Stomach smooth muscle (tissue), 2 donors: ENCODE measurements around the gene DGKH.

Source experiments
- H3K27ac ChIP-seq: one replicate; pipeline ENCODE4 v1.7.0; 2013; ENCODE audit warnings: mild to moderate bottlenecking, low read length, inconsistent platforms
- H3K27me3 ChIP-seq, 2 donors: one replicate each; pipeline ENCODE4 v1.7.0; 2013; ENCODE audit warnings: low read length in 2 of 2; ENCODE audit not compliant: insufficient read depth in 2 of 2, control insufficient read depth in 1 of 2
- H3K36me3 ChIP-seq, 2 donors: one replicate each; pipeline ENCODE4 v1.7.0; 2013; ENCODE audit warnings: low read length in 2 of 2; ENCODE audit not compliant: control insufficient read depth in 2 of 2, insufficient read depth in 2 of 2
- H3K4me1 ChIP-seq: one replicate; pipeline ENCODE4 v1.7.0; 2013; ENCODE audit warnings: low read length; ENCODE audit not compliant: control insufficient read depth, insufficient read depth
- H3K4me3 ChIP-seq, 2 donors: one replicate each; pipeline ENCODE4 v1.7.0; 2013; ENCODE audit warnings: low read length in 2 of 2
- H3K9ac ChIP-seq, 2 donors: one replicate each; pipeline ENCODE4 v1.7.0; 2013; ENCODE audit warnings: low read length in 2 of 2, mild to moderate bottlenecking in 1 of 2
- H3K9me3 ChIP-seq, 2 donors: one replicate each; pipeline ENCODE4 v1.7.0; 2013; ENCODE audit warnings: low read length in 2 of 2; ENCODE audit not compliant: control insufficient read depth in 2 of 2
- donor health status: healthy.
- donor health status: Pancreatic carcinoma.

The DGKH gene

DNA sequence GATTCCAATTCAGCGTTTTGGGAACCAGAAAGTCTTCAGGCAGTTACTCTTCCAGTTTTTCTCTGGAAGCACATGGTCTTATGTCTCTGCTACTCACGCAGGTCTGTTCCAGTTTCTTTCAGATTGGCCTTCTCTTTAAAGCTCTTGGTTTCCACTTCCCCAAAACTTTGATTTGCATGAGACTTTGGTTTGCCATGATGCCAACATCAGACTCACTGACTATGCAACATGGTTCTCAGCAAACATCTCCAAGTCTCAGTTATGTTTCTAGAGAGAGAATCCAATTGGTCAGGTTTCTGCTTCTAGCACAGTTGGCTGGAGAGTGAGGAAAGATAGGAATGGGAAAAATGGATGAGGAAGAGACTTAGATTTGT, 226.6 kb downstream of the DGKH start:
- Histone ChIP-seq H3K27ac (no peak overlapping the region), H3K9ac (no peak overlapping the region), H3K9me3 (no peaks in the 10 kb centered on the region), H3K27me3 (no peaks in the 10 kb centered on the region), H3K4me1 (peaks cover 9% of the 10 kb centered on the region), H3K36me3 (no peaks in the 10 kb centered on the region), H3K4me3 (no peak overlapping the region)

DNA sequence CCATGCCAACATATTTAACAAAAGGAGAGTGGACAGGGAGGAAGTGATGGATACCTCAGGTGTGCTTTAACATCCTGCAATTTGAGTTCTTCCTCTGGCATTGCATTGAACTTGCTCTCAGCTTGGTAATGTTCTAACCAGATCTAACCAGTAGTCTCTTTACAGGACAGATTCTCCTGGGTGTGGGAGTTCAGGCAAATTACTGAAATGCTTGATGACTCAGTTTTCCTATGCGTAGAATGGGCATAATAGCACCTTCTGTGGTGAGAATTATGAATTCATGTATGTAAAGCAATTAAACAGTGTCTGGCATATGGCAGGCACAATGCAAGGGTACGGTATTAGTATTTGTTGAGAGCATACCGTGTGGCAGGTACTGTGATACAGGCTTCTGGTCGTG, 227.1 kb downstream of the DGKH start:
- Histone ChIP-seq H3K9me3 (no peaks in the 10 kb centered on the region), H3K27ac (no peak overlapping the region), H3K9ac (no peak overlapping the region), H3K36me3 (no peaks in the 10 kb centered on the region), H3K4me3 (no peak overlapping the region), H3K4me1 (peaks cover 9% of the 10 kb centered on the region), H3K27me3 (no peaks in the 10 kb centered on the region)

DNA sequence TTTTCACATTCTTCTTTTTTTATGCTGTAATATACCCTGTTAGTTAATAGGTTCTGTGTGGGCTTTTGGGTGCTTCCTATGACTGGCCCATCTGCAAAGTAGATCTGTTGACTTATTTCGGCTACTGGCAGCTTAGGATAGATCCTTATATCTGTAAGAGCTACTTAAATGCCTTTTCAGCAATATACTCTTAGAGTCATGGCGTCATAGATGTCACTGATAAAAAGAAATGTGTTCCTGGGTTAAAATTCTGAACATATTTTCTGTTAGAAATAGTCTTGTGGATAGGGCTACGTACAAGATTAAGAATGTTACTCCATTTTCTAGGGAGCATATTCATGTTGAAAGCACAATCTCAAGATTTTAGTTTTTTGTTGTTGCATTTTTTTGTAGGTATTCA, 228.2 kb downstream of the DGKH start:
- Histone ChIP-seq H3K4me3 (no peak overlapping the region), H3K36me3 (no peaks in the 10 kb centered on the region), H3K9me3 (no peaks in the 10 kb centered on the region), H3K27me3 (no peaks in the 10 kb centered on the region), H3K4me1 (peaks cover 5% of the 10 kb centered on the region), H3K9ac (no peak overlapping the region), H3K27ac (no peak overlapping the region)

DNA sequence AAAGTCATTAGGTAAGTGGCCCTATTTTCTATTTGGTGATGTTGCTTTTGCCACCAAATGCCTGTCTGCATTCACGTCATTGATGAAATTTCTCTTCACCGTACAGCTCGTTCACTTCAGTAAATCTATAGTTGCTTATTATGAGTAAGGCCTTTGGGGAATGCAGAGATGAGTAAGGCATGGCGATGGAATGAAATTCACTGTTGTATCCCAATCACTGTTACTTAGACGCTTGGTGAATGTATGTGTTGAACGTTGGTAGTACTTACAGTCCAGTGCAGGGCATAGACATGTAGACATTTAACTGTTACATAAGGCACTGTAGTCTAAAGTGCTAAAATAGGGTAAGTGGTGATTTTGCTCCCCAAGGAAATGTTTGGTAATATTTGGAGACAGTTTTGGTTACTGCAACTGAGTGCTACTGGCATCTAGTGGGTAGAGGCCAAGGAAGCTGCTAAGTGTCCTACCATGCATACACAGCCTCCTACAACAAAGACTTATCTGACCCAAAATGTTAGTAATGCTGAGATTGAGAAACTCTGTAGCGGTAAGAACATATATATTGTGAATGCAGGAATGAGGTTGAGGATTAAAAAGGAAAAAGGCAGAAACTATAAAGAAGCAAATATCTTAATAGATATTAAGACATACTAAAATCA, 229.3 kb downstream of the DGKH start:
- no peaks in the 10 kb centered on the region for H3K27me3 ChIP-seq
- H3K27ac ChIP-seq: no peak overlapping the region
- no peak overlapping the region for H3K4me3 ChIP-seq
- H3K9me3 ChIP-seq: no peaks in the 10 kb centered on the region
- H3K36me3 ChIP-seq: no peaks in the 10 kb centered on the region
- no peak overlapping the region for H3K9ac ChIP-seq
- peaks cover 5% of the 10 kb centered on the region for H3K4me1 ChIP-seq

DNA sequence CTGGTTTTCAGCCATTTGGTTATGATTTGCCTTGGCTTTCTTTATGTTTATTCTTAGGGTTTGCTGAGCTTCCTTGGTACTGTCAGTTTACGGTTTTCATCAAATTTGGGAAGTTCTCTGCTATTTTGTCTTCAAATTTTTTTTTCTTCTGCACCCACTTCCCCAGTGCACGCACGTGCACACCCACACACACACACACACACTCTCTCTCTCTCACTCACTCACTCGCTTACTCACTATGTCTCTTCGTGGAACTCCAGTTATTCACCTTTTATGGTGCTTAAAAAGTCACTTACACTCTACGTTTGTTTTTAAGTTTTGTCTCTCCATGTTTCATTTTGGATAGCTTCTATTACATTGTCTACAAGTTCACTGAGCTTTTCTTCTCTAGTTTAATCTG, 230.6 kb downstream of the DGKH start:
- Histone ChIP-seq H3K9me3 (no peaks in the 10 kb centered on the region), H3K27me3 (no peaks in the 10 kb centered on the region), H3K36me3 (no peaks in the 10 kb centered on the region), H3K27ac (no peak overlapping the region), H3K4me3 (no peak overlapping the region), H3K9ac (no peak overlapping the region), H3K4me1 (peaks cover 5% of the 10 kb centered on the region)

DNA sequence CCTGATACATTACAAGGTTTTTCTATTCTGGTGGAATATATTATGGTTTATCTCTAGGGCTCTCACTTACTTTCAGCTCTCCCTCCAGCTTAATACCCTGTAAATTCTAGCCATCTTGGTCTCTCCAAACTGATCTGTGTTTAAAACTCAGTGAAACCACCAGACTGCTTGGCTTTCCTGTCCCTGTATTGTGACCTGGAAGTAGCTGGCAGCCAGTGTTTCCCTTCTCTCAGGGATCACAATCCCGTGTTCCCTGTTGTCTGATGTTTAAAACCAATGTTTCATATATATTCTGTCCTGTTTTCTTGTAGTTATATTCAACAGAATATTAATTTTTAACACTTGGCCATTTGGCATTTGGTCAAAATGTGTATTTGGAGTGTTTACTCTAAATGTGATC, 231.5 kb downstream of the DGKH start:
- no peaks in the 10 kb centered on the region for H3K9me3 ChIP-seq
- H3K27me3 ChIP-seq: no peaks in the 10 kb centered on the region
- H3K4me1 ChIP-seq: peaks cover 5% of the 10 kb centered on the region
- no peak overlapping the region for H3K9ac ChIP-seq
- H3K36me3 ChIP-seq: no peaks in the 10 kb centered on the region
- H3K27ac ChIP-seq: no peak overlapping the region
- H3K4me3 ChIP-seq: no peak overlapping the region

DNA sequence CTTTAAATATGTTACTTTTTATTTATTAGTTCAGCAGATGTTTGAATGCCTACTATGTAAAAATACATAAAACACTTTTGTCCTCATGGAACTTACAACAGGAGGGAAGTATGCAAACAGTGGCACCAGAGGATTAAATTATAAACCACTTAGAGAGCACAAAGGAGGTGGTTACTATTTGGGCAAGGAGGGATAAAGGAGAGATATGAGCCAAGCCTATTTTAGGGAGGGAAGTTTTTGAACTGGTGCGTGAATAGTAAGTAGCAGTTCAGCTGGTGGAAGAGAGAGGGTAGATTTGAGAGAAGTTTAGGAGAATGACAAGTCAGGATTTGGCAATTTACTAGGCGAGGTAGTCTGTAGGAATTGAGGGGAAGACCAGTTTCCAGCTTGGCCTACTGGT, 232.1 kb downstream of the DGKH start:
- Histone ChIP-seq H3K9ac (no peak overlapping the region), H3K4me3 (no peak overlapping the region), H3K9me3 (no peaks in the 10 kb centered on the region), H3K36me3 (no peaks in the 10 kb centered on the region), H3K27ac (no peak overlapping the region), H3K27me3 (no peaks in the 10 kb centered on the region), H3K4me1 (peaks cover 2% of the 10 kb centered on the region)

DNA sequence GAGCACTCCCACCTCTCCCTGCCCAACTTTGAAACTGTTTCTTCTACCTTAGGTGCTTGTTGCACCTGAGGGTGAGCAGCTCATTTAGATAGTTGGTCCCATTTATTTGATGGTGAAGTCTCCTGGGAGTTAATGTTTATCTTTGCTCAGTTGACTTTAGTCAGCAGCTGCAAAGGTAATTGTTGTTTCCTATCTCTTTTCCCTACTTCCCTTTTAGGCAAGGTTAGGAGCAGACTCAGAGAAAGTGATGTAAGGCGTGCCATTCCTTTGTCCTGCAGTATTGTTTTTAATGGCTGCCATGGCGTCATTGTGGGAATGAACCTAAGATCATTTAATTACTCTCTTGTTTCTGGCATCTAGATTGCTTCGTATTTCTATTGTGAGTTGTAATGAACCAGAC, 235.1 kb downstream of the DGKH start:
- Histone ChIP-seq H3K9ac (no peak overlapping the region), H3K4me1 (no peaks in the 10 kb centered on the region), H3K27ac (no peak overlapping the region), H3K9me3 (no peaks in the 10 kb centered on the region), H3K36me3 (peaks cover 0 to 8% of the 10 kb centered on the region in 2 donors), H3K27me3 (no peaks in the 10 kb centered on the region), H3K4me3 (no peak overlapping the region)

DNA sequence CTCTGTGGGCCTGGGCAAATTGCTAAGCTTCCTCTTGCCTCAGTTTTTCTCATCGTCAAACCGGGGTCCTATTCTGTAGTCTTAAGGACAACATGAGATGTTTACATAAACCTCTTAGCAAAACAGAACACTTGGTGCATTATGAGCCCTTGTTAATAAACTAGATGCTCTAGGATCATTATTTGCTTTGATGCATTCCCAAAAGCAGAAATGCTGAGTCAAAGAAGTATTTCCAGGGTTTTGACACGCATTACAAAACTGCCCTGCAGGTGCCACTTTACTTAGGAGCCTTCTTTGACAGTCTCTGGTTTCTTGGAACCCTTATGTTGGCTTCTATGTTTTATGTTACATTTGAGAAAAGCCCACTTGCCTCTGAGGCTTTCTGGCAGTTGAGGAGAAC, 235.6 kb downstream of the DGKH start:
- no peak overlapping the region for H3K4me3 ChIP-seq
- no peaks in the 10 kb centered on the region for H3K9me3 ChIP-seq
- H3K36me3 ChIP-seq: peaks cover 0 to 13% of the 10 kb centered on the region in 2 donors
- H3K4me1 ChIP-seq: no peaks in the 10 kb centered on the region
- no peak overlapping the region for H3K9ac ChIP-seq
- no peaks in the 10 kb centered on the region for H3K27me3 ChIP-seq
- no peak overlapping the region for H3K27ac ChIP-seq
